IPS-15b (cell line): ENCODE results near the gene SCAPER.
"Not testable (repeated sequence)": the region's sequence is repeated elsewhere in the genome, so short reads cannot be mapped to it uniquely, and the experiment has no call there.

ENCODE experiments used
- H3K27me3 ChIP-seq: one replicate; pipeline ENCODE4 v1.6.1; 2013; ENCODE audit warnings: low read length; ENCODE audit not compliant: control insufficient read depth, insufficient read depth
- H3K36me3 ChIP-seq: one replicate; pipeline ENCODE4 v1.6.1; 2013; ENCODE audit warnings: low read length; ENCODE audit not compliant: control insufficient read depth, insufficient read depth
- H3K4me1 ChIP-seq: one replicate; pipeline ENCODE4 v1.6.1; 2013; ENCODE audit warnings: mild to moderate bottlenecking, low read length; ENCODE audit not compliant: control insufficient read depth, insufficient read depth
- H3K4me3 ChIP-seq: one replicate; pipeline ENCODE4 v1.5.1; 2013; ENCODE audit warnings: low read depth, low read length
- H3K9ac ChIP-seq: one replicate; pipeline ENCODE4 v1.6.1; 2013; ENCODE audit warnings: low read depth, mild to moderate bottlenecking, low read length
- H3K9me3 ChIP-seq: one replicate; pipeline ENCODE4 v1.6.1; 2013; ENCODE audit warnings: mild to moderate bottlenecking, low read length; ENCODE audit not compliant: control insufficient read depth, insufficient read depth

Gene SCAPER

DNA sequence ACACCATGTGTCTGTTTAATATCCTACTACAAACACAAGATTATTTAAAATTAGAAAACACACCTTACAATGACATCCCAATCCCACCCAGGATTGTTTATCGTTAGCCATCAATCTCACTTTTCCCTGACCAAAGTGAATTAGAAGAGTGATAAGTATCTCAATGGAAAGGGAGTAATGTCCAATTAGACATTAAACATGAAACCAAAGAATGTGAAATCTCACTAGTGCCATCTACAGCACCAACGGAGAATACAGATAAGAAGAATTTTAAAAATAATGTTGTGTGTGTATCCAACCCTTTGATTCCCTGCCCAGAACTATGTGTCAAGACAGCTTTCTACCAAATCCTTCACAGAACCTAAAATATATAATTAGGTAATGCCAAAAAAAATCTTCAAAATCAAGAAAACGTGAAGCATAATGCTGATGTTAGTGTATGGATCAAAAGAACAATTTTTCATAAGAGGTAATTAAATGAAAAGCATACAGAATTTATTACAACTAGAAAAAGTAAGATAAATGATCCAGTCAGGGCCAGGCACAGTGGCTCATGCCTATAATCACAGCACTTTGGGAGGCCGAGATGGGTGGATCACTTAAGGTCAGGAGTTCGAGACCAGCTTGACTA, 64.2 kb downstream of the SCAPER start:
- Histone ChIP-seq H3K9me3 (no peaks in the 10 kb centered on the region), H3K36me3 (no peaks in the 10 kb centered on the region), H3K4me1 (no peaks in the 10 kb centered on the region), H3K27me3 (no peaks in the 10 kb centered on the region), H3K4me3 (no peak overlapping the region), H3K9ac (no peak overlapping the region)

DNA sequence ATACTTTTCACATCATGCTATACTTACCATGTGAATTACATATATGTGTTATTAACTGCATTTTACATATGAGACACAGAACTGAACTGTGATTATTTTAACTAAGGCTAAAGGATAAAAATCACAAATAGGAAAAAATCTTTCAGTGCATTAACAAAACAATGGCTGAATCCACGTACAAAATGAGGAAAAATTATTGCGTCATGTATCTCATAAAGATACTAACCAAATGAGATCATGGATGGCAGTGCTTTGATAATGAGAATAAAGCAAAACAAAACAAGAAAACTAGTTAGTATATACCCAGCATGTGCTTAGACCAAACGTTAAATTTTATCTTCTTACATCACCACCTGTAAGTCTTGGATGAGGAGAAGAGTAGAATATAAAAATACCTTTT, 66.0 kb downstream of the SCAPER start:
- no peak overlapping the region for H3K9ac ChIP-seq
- no peaks in the 10 kb centered on the region for H3K36me3 ChIP-seq
- no peaks in the 10 kb centered on the region for H3K4me1 ChIP-seq
- no peak overlapping the region for H3K4me3 ChIP-seq
- H3K27me3 ChIP-seq, result no peaks in the 10 kb centered on the region
- no peaks in the 10 kb centered on the region for H3K9me3 ChIP-seq

DNA sequence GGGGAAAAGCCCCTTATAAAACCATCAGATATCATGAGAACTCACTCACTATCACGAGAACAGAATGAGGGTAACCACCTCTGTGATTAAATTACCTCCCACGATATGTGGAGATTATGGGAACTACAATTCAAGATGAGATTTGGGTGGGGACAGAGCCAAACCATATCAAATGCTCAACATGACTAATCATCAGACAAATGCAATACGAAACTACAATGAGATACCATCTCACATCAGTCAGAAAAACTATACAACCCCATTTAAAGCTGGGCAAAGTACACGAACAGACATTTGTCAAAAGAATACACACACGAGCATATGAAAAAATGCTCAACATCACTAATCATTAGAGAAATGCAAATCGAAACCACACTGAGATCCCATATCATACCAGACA, 67.7 kb downstream of the SCAPER start:
- H3K4me1 ChIP-seq, result no peaks in the 10 kb centered on the region

DNA sequence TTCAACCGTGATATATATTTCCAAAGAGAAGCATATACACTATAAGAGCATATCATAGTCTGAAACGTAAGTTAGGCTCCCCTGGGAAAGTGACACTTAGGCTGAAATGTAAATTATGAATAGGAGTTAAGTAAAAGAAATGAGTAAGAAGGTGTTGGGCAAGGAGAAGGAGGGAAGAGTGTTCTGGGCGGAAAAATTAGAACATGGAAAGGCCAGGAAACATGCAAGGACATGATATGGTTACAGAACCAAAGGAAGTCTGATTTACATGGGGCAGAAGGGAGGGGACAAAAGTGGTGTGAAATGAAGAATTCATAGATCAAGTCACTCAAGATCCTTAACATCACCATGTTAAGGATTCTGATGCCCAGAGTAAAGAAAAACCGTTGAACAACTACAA, 75.2 kb downstream of the SCAPER start:
- Histone ChIP-seq H3K9ac (no peak overlapping the region), H3K36me3 (no peaks in the 10 kb centered on the region), H3K4me3 (no peak overlapping the region), H3K9me3 (no peaks in the 10 kb centered on the region), H3K27me3 (no peaks in the 10 kb centered on the region), H3K4me1 (no peaks in the 10 kb centered on the region)

More for the DNA sequence above, 67.7 kb downstream of the SCAPER start:
- Histone ChIP-seq H3K9ac (no peak overlapping the region), H3K27me3 (no peaks in the 10 kb centered on the region), H3K36me3 (no peaks in the 10 kb centered on the region), H3K4me3 (no peak overlapping the region), H3K9me3 (no peaks in the 10 kb centered on the region)

DNA sequence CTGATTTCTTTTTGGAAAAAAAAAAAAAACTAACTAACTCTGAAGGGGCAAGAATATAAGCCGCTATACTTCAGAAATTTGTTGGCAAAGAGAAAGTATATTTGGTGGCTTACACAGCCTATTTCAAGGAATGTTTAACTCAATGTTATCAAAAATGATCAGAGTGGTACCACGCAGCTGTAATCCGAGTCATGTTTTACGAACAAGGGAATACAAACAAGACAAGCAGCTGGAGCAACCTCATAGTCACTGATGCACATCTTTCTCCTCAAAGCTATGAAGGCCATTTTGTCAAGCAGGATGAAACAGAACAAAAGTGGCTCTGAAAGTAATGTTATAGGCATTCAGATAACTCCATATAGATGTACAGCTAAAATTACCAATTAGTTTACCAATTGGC, 81.2 kb downstream of the SCAPER start:
- H3K9ac ChIP-seq, result no peak overlapping the region
- H3K4me3 ChIP-seq, result no peak overlapping the region
- H3K36me3 ChIP-seq, result no peaks in the 10 kb centered on the region
- no peaks in the 10 kb centered on the region for H3K9me3 ChIP-seq
- no peaks in the 10 kb centered on the region for H3K4me1 ChIP-seq
- no peaks in the 10 kb centered on the region for H3K27me3 ChIP-seq

DNA sequence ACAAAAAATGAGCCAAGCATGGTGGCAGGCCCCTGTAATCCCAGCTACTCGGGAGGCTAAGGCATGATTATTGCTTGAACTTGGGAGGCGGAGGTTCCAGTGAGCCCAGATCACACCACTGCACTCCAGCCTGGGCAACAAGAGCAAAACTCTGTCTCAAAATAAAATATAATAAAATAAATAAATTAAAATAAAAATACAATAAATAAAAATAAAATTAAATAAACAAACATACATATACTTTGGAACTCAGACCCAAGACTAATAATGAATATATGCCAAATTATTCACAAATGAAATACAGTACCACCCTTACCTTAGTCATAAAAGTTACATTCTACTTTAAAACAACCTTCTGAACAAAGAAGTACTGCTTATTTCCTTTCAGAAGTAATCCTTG, 81.8 kb downstream of the SCAPER start:
- Histone ChIP-seq H3K4me1 (no peaks in the 10 kb centered on the region), H3K4me3 (no peak overlapping the region), H3K9me3 (no peaks in the 10 kb centered on the region), H3K9ac (no peak overlapping the region), H3K36me3 (no peaks in the 10 kb centered on the region), H3K27me3 (no peaks in the 10 kb centered on the region)

DNA sequence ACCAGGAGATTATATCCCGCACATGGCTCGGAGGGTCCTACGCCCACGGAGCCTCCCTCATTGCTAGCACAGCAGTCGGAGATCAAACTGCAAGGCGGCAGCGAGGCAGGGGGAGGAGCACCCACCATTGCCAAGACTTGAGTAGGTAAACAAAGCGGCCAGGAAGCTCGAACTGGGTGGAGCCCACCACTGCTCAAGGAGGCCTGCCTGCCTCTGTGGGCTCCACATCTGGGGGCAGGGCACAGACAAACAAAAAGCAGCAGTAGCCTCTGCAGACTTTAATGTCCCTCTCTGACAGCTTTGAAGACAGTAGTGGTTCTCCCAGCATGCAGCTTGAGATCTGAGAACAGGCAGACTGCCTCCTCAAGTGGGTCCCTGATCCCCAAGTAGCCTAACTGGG, 86.2 kb downstream of the SCAPER start:
- not testable (repeated sequence) for H3K9ac ChIP-seq, H3K4me1 ChIP-seq, H3K27me3 ChIP-seq, H3K9me3 ChIP-seq, H3K4me3 ChIP-seq, H3K36me3 ChIP-seq

DNA sequence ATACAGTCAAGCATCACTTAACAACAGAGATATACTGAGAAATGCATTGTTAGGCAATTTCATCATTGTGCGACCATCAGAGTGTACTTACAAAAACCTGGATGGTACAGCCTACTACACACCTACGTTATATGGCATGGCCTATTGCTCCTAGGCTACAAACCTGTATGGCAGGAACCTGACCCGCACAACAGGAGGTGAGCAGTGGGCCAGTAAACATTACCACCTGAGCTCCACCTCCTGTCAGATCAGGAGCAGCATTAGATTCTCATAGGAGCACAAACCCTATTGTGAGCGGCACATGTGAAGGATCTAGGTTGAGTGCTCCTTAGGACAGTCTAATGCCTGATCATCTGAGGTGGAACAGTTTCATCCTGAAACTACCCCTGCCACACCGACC, 89.7 kb downstream of the SCAPER start:
- Histone ChIP-seq H3K9me3 (no peaks in the 10 kb centered on the region), H3K4me3 (no peak overlapping the region), H3K4me1 (no peaks in the 10 kb centered on the region), H3K36me3 (no peaks in the 10 kb centered on the region), H3K27me3 (no peaks in the 10 kb centered on the region), H3K9ac (no peak overlapping the region)

DNA sequence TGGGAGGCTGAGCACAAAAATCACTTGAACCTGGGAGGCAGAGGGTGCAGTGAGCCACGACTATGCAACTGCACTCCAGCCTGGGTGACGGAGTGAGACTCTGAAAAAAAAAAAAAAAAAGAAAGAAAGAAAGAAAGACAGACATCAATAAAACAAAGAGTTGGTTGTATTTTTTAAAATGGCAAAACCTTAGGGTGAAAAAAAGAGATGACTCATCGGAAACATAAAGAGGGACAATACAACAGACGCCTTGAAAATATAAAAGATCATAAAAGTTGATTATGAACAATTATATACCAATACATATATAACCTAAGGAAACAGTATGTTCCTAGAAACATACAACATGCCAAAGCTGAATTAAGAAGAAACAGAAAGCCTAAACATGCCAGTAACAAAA, 92.8 kb downstream of the SCAPER start:
- no peaks in the 10 kb centered on the region for H3K9me3 ChIP-seq
- no peaks in the 10 kb centered on the region for H3K27me3 ChIP-seq
- no peak overlapping the region for H3K9ac ChIP-seq
- no peaks in the 10 kb centered on the region for H3K4me1 ChIP-seq
- H3K4me3 ChIP-seq, result no peak overlapping the region
- H3K36me3 ChIP-seq, result no peaks in the 10 kb centered on the region

DNA sequence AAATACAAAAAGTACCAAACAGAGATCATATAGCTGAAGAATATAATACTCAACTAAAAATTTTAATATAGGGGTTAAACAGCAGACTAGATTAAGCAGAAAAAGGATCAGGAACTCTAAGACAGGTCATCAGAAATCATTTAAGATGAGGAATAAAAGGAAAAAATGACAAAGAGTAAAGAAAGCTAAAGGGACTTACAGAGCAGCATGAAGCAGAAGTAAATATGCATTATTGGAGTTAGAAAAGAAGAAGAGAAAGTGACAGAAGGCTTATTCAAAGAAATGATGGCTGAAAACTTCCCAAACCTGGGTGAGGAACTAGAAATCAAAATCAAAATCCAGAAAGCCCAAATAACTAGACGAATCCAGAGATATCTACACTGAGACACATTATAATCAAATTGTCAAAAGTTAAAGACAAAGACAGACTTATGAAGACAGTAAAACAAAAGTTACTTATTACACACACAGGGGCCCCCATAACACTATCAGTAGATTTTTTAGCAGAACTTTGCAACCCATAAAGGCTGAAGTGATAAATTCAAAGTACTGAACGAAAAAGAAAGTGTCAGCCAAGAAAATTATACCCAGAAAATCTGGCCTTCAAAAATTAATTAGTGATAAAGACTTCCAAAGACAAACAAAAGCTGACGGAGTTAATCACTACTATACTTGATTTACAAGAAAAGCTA, 95.6 kb downstream of the SCAPER start:
- Histone ChIP-seq H3K9ac (no peak overlapping the region), H3K27me3 (no peaks in the 10 kb centered on the region), H3K36me3 (no peaks in the 10 kb centered on the region), H3K9me3 (no peaks in the 10 kb centered on the region), H3K4me1 (no peaks in the 10 kb centered on the region), H3K4me3 (no peak overlapping the region)

DNA sequence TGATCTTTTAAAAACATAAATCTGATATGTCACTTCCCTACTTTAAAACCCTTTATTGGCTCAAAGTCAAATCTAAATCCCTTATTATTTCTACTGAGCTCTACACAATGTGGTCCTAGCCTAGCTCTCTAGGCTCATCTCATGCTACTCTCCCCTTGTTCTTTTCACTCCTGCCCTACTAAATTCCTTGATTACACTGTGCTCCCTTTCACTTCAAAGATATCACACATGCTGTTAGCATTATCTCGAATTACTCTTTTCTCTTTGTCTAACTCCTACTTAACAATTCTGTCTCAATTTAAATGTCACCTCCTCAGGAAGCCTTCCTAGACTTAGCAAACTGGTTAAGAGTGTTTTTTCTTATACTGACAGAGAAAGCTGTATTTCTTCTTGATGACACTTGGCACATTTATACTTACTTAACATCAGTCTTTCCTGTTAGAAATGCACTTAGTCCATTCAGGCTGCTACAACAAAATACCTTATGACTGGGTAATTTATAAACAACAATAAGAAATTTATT, 102.0 kb downstream of the SCAPER start:
- H3K9ac ChIP-seq, result no peak overlapping the region
- H3K9me3 ChIP-seq, result no peaks in the 10 kb centered on the region
- H3K36me3 ChIP-seq, result no peaks in the 10 kb centered on the region
- H3K4me1 ChIP-seq, result no peaks in the 10 kb centered on the region
- H3K4me3 ChIP-seq, result no peak overlapping the region
- H3K27me3 ChIP-seq, result no peaks in the 10 kb centered on the region

DNA sequence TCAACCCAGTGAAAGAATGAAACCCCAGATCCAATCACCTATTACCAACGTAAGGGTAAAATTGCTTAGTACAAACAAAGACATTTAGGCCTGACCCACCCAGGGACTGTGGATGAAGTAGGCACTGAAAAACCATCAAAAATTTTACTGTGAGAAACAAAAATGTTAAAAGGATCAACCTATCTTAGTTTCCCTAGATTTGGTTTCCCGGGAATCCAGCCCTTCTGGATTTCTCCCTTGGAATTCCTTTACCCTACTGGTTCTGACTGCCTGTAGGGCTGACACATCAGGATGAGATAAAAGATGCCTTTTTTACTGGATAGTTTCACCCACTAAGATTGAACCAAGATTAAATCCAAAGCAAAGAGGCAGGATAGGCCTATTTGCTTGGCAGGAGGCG, 102.7 kb downstream of the SCAPER start:
- Histone ChIP-seq H3K4me3 (no peak overlapping the region), H3K9ac (no peak overlapping the region), H3K27me3 (no peaks in the 10 kb centered on the region), H3K9me3 (no peaks in the 10 kb centered on the region), H3K36me3 (no peaks in the 10 kb centered on the region), H3K4me1 (no peaks in the 10 kb centered on the region)
